COLO668 (cell line): ENCODE data around the gene ALK.

Source experiments
- DNase-seq: peaks from one replicate; lab custom pipeline; 2025; ENCODE audit not compliant: unreplicated experiment; lab: John Stamatoyannopoulos, UW

Gene ALK

GRCh38 chr2:29377788-29378187 is 543.6 kb downstream of the ALK start:
- DNase-seq = no peak

- no peak for DNase-seq
These were observed 544.8 kb downstream of the ALK start for GRCh38 chr2:29376541-29376940.

- DNase-seq = no peak
These were observed 545.5 kb downstream of the ALK start for GRCh38 chr2:29375843-29376242.

- DNase-seq = no peak
These were observed 546.6 kb downstream of the ALK start for GRCh38 chr2:29374823-29375222.

GRCh38 chr2:29373870-29374269 is 547.5 kb downstream of the ALK start:
- no peak for DNase-seq

GRCh38 chr2:29372185-29372584 is 549.2 kb downstream of the ALK start:
- no peak for DNase-seq

- DNase-seq = no peak
These were observed 550.7 kb downstream of the ALK start for GRCh38 chr2:29370581-29371125.

GRCh38 chr2:29370173-29370572 is 551.2 kb downstream of the ALK start:
- no peak for DNase-seq

- no peak for DNase-seq
These were observed 552.7 kb downstream of the ALK start for GRCh38 chr2:29368659-29369040.

GRCh38 chr2:29367986-29368658 is 553.3 kb downstream of the ALK start:
- DNase-seq = no peak

- no peak for DNase-seq
These were observed 558.3 kb downstream of the ALK start for GRCh38 chr2:29363111-29363510.

GRCh38 chr2:29361231-29361630 is 560.2 kb downstream of the ALK start:
- no peak for DNase-seq

GRCh38 chr2:29360016-29360784 is 561.2 kb downstream of the ALK start:
- no peak for DNase-seq

GRCh38 chr2:29353403-29353991 is 567.9 kb downstream of the ALK start:
- DNase-seq = no peak

- no peak for DNase-seq
These were observed 569.3 kb downstream of the ALK start for GRCh38 chr2:29351916-29352591.

- no peak for DNase-seq
These were observed 570.1 kb downstream of the ALK start for GRCh38 chr2:29351248-29351647.

- no peak for DNase-seq
These were observed 571.9 kb downstream of the ALK start for GRCh38 chr2:29349316-29350030.

- DNase-seq = no peak
These were observed 573.5 kb downstream of the ALK start for GRCh38 chr2:29347774-29348461.

GRCh38 chr2:29345236-29345635 is 576.1 kb downstream of the ALK start:
- no peak for DNase-seq

GRCh38 chr2:29343830-29344229 is 577.6 kb downstream of the ALK start:
- no peak for DNase-seq
